WERI-Rb-1 (cell line): ENCODE measurements around the gene OAT.

Experiments used
- DNase-seq: peaks from one replicate; pipeline ENCODE4 v3.0.0-alpha.2; 2020
- H3K27ac ChIP-seq: fragments of 250-450 bp; sonication (Bioruptor Pico); 2 replicates; pipeline ENCODE4 v1.5.1; 2020; ENCODE audit warnings: mild to moderate bottlenecking, moderate library complexity
- H3K27me3 ChIP-seq: fragments of 250-450 bp; sonication (Bioruptor Pico); 2 replicates; pipeline ENCODE4 v1.5.1; 2021; ENCODE audit warnings: mild to moderate bottlenecking, low read depth, moderate library complexity; ENCODE audit not compliant: insufficient read depth, severe bottlenecking
- H3K36me3 ChIP-seq: fragments of 250-450 bp; sonication (Bioruptor Pico); 2 replicates; pipeline ENCODE4 v1.5.1; 2020; ENCODE audit warnings: mild to moderate bottlenecking, moderate library complexity
- H3K4me3 ChIP-seq: 2 replicates; pipeline ENCODE4 v1.5.1; 2011; ENCODE audit warnings: low read depth, mild to moderate bottlenecking, control low read depth, low read length
- H3K9me3 ChIP-seq: fragments of 250-450 bp; sonication (Bioruptor Pico); 2 replicates; pipeline ENCODE4 v1.5.1; 2021; ENCODE audit warnings: mild to moderate bottlenecking, moderate library complexity; ENCODE audit not compliant: severe bottlenecking
- CTCF ChIP-seq: IDR thresholded peaks from 2 replicates; pipeline ENCODE4 v1.5.1; 2011; ENCODE audit warnings: low read depth, mild to moderate bottlenecking, control low read depth, inconsistent platforms, low read length

Gene OAT

GRCh38 chr10:124347956-124348355 is 70.8 kb downstream of the OAT start:
- TF ChIP-seq CTCF = no peak
- Histone ChIP-seq H3K36me3 (no peaks in the 10 kb centered on the region), H3K27ac (no peak overlapping the region), H3K27me3 (peaks cover 3% of the 10 kb centered on the region), H3K9me3 (no peaks in the 10 kb centered on the region), H3K4me3 (no peak overlapping the region)
- DNase-seq = no peak
